GM21825 (cell line): Measurements from ENCODE around the gene CNTN6.
A peak's percentile ranks its signal among the peaks of the same experiment; 100 is the strongest.

Experiments
- ATAC-seq: cut with Tn5 transposase; IDR thresholded peaks from one replicate; pipeline ENCODE4 v1.9.1; 2021; ENCODE audit warnings: mild to moderate bottlenecking, moderate library complexity; ENCODE audit not compliant: unreplicated experiment

The CNTN6 gene

DNA sequence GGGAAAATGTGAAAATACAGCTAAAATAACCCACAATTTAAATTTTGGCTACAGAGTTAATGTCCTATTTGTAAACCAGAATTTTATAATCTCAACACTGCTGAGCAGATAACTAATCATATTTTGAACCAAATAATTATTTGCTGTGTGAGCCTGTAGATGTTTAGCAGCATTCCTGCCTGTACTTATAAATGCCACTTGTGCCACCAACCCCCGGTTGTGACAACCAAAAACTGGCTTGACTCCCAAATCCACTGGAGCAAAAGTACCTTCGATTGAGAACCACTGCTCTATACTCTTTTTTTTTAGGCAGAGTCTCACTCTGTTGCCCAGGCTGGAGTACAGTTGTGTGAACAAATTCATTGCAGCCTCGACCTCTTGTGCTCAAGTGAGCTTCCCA lies 78.5 kb downstream of the CNTN6 start:
- ATAC-seq: no peak

- no peak for ATAC-seq
Observed at GRCh38 chr3:1172644-1173043, 79.8 kb downstream of the CNTN6 start.

DNA sequence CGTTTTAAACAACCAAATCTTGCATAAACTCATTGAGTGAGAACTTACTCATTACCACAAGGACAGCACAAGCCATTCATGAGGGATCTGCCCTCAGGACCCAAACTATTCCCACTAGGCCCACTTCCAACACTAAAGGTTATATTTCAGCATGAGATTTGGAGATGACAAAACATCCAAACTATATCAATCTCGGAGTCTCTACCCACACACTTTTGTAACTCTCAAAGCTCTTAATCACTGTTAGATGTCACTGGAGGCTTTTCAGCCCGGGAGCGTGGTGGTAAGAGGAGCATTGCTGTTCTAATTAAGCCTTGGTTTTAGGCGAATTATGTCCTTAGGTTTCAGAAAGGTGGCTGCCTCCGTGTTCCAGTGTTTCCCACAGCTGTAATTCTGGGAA lies 86.3 kb downstream of the CNTN6 start:
- ATAC-seq: no peak

GRCh38 chr3:1183320-1184048 lies 90.7 kb downstream of the CNTN6 start:
- ATAC-seq: peak; percentile 79

DNA sequence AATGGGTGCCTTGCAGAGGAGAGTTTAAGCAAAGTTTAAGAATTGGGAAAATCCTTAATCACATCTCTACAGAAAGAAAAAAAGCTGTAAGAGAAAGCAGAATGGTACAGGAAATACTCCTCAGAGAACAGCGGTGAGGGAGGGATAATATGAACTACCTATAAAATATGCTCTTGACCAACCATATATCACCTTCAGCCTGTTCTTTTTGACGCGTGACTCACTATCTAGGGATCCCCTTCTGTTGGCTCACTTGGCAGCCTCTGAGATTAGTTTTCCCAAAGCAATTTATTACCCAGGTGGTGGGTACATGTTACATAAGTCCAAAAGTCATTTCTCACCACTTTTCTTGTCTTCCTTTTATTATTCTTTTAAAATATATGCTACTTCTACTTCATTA lies 97.7 kb downstream of the CNTN6 start:
- ATAC-seq: no peak

- ATAC-seq: no peak
Observed at GRCh38 chr3:1191026-1191425, 98.2 kb downstream of the CNTN6 start.

DNA sequence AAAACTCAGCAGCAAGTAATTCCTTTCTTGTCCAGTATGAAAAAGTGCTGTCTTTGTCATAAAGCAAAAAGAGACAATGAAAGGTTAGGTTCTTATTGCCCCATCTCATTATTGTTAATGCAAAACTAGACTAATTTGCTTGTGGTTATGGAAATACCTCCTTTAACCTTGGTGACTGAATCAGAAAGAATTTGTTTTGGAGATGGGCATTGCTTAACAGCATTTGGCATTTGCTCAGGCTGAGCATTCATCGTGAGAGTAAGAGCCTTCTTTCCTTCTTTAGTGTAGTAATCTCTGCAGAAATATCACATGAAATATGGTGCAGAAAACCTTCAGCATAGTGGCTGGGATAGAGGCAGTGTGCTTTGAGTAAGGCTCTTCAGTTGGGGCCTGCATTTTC lies 103.1 kb downstream of the CNTN6 start:
- ATAC-seq: no peak

GRCh38 chr3:1197051-1197450 lies 104.2 kb downstream of the CNTN6 start:
- ATAC-seq: no peak

DNA sequence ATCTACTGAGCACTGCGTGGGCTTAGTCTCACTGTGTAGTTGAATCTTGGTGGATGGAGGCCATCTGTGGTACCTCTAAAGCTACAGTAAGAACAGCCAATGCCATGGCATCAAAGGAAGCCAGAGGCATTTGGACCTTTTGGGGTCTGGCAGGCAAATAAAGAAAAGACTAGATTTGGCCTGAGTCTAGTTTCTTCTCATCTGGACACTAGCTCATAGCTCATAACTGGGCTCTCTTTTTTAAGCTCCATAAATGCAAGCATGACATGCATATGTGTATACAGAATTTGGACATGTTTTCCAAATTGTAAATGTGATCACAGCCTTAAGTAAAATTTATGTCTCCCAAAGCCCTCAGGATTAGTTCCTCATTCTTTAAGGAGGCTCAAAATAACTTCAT lies 107.5 kb downstream of the CNTN6 start:
- no peak for ATAC-seq

DNA sequence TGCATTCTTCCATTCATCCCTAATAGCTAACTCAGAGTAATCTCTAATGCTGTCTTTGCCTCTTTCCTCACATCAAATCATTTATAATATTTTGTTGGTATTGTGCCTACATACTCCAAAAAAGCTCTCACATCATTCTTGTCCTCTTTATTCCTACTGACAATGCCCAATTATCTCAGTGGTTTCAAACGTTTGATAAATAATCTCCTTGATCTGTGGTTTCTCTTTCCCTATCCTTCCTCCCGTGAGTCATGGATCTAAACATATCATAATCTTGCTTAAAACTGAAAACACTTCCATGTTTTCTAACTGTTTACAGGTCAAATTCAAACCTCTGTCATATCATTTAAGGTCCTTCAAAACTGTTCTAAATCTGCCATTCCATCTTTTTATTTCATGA lies 115.1 kb downstream of the CNTN6 start:
- ATAC-seq: no peak

GRCh38 chr3:1214933-1215332 lies 122.1 kb downstream of the CNTN6 start:
- no peak for ATAC-seq

DNA sequence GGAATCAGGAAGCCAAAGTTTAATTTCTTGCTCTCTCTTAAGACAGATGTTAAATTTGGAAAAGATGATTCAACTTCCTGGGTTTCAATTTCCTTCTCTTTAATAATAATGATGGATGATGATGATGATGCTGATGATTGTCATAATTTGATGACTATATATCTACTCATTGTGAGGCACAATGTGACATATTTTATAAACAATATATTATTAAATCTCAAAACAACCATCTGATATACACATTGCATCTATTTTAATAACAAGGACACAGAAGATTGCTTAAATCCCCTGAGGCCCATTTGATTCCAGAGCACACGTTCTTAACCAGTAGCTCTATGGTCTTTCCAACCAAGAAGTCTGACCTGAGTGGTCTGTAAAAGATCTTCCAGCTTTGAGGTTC lies 124.0 kb downstream of the CNTN6 start:
- no peak for ATAC-seq

GRCh38 chr3:1227111-1227510 lies 134.3 kb downstream of the CNTN6 start:
- no peak for ATAC-seq

DNA sequence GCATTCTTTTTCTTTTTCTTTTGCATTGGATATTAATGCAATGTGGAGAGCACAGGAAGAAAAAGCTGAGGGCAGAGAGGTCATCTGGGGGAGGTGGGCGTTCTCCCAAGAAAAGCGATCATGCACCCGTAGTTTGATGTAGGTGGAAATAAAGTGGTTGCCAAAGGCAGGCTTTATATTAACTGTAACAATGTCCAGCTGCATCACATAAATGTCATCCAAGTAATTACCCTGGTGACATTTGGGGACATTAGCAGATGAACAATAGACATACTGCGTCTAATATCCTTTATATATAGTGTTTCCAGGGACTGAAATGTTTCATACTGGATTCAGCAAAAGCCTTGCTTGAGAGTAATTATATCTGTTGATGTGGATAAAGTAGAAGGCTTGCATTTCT lies 135.5 kb downstream of the CNTN6 start:
- ATAC-seq: no peak

GRCh38 chr3:1230920-1231319 lies 138.1 kb downstream of the CNTN6 start:
- ATAC-seq: no peak

DNA sequence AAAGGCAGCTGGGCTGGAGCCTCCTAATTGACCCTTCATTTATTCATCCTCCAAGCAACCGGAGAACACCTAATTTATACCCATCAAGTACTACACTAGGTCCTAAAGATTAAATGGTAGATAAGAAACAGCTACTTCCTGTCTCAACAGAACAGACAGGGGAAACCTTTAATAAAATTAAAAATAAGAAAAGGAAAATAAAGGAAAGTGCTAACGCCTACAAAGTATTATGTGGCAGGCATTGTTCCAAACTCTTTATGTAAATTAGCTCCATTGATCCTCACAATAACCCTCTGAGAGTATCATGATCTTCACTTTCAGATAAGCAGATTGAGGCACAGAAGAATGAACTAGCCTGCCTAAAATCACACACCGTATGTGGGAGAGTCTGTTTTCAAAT lies 139.5 kb downstream of the CNTN6 start:
- no peak for ATAC-seq

DNA sequence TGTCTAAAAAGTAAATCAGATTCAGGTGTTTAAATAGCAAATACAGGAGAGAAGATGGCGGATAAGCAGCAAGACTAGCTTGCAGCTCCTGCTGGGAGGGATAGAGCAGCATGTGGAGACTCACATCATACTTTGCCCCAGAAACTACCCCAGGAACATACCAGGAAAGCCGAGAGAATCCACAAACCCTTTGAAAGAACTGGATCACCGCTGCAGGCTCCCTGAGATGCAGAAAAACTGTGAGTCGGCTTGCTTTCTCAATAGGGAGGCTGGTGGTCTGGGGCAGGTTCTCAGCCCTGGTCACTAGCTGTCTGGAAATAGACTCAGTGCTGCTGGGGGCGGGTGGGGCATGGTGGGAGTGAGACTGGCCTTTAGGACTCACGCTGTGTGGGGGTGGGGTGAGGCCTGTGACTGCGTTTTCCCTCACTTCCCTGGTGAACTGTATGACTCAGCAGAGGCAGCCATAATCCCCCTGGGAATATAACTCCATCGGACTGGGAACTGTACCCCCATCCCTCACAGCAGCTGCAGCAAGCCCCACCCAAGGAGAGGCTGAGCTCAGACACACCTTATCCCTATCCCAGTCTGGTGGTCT lies 142.8 kb downstream of the CNTN6 start:
- ATAC-seq: no peak

- ATAC-seq: no peak
Observed at GRCh38 chr3:1251282-1252060, 158.6 kb downstream of the CNTN6 start.

DNA sequence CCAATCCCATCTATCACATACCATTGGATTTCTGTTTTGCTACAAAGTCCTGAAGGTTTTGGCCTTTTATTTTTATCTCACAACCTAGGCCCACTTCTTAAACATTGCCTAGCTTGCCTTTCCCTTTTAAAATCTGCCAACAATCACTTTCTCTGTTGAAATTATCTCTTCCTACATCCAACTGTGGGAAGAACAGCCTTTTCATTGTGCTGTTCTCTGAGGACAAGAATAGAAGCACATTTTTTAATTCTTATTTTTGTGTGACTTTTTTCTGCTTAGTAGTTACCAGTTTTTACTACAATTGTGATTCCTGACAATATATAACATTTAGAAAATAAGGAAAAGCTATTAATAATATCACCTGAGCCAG lies 159.2 kb downstream of the CNTN6 start:
- ATAC-seq: no peak

DNA sequence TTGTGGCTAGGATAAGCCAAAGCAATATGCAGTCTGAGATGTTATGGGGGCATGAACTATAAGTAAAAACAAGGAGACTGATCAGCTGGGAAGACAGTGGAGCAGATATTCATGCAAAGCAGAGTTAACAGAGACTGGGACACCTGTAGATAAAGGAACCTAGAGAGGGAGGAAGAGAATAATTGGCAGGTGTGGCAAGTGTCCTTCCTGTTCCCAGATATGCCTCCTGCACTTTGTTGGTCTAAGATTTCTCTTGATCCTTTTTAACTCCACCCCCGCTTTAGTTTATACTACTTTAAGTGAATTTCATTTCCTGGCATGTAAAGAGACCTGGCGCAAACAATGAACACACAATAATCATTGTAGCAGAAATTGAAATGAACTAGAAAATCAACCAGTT lies 169.4 kb downstream of the CNTN6 start:
- no peak for ATAC-seq

DNA sequence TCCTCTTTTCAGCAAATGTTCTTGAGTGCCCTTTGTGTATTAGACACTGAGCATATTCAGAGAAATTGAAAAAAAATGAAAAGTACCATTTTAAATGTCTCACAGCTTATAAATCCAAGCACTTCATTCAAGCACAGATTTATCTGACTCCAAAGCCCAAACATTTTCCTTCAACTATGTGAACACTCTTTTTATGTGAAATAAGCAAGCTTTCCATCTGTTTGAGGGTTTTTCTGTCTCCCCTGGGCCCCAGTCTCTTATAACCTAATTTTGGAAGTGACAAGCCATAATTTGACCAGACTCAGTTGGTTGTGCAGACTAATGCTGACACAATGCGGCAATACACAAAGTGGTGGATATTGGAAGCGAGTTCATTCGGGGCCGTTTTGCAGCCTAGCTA lies 170.3 kb downstream of the CNTN6 start:
- ATAC-seq: no peak

DNA sequence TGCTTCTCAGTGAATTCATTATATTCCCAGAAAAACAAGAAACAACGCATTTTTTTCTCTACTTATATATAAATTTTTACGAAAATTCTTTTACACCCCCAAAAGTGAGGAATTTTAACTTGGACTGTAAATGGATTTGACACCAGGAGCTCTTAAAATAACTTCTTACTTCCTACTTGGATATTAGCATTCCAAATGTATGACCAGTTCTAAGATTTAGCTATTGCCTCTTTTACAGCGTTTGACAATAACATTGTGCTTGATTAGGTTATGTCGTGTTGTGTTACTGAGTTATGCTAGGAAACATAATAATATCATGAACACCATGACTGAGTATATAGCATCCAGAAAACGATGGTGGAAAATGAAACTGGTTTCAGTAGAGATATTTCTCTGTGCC lies 177.0 kb downstream of the CNTN6 start:
- ATAC-seq: no peak
